Hematopoietic multipotent progenitor cell treated with erythropoietin and hydrocortisone succinate and interleukin-3 and kit ligand, for 8 days (in vitro differentiated cells): ENCODE measurements around the gene TSEN54.

Source experiments
- DNase-seq: peaks from one replicate; pipeline ENCODE4 v3.0.0-alpha.2; 2015

Gene TSEN54

DNA sequence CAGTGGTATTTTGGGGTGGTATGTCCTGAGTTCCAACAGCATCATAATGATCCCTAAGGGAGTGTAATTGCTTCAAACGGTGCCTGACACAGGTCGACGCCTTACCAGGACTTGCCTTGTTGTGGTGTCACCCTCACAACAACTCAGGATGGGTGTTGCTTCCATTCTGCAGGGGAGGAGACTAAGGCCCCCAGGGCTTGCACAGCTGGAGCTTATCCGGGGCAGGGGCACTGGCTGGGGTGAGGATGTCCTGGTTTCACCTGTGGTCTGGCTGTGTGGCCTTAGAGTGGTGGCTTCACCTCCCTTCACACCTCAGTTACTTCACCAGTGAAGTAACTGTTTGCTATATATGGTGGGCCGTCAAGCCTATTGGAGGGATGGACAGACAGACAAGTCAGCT is 32.5 kb downstream of the TSEN54 start:
- DNase-seq = no peak

DNA sequence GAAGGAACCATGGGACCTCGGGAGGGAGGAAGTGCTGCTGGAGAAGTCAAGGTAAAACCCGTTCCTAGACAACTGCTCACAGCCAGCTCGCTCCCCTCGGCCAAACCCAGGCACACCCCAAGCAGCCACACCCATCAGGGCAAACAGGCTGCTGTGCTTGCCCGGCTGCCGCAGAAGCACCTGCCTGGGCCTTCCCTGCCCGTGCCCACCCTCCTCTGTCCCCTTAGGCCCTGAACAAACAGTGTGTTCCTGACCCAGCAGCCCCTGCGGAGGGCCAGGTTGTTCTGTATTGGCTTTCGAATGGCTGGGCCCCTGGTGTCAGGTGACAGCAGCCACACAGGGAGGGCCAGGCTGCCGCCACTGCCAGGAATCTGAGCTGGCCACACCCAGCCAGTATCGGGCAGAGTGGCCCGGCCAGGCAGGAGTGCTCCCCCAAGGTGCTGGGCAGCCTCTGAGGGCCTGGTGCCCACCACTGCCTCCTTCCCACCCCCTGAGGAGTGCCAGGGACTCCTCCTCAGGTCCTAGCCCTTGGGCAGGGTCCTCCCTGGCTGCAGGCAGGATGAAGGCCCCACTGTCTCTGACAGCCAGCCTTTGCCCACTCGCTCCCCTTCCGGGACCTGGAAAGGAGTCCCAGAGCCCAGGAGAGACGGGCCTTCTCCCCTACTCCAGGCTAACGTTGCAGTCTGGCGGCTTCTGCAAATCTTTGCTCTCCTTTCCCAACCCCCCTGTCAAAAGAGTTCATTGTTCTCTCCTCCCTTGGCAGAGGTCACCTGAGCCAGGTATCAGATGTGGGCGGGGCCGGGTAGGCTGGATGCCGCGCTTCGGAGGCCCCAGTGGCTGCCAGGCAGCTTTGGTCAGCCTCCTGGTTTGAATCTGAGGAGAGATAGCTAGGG is 33.2 kb downstream of the TSEN54 start:
- no peak for DNase-seq

DNA sequence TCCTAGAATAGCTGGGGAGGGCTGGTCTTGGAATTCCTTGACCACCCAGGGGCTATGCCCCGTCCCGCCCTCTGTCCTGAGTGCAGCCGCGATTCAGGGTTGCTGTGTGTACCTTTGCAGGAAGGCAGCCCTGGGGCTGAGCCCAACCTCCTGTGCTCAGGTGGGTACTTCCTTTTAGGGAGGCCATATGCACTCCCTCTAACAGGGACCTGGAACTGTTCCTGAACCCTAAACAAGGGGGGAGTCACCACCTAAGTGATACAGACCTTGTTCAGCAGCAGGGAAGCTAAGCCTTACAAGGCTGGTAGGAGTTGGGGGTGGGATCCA is 33.8 kb downstream of the TSEN54 start:
- DNase-seq = no peak

DNA sequence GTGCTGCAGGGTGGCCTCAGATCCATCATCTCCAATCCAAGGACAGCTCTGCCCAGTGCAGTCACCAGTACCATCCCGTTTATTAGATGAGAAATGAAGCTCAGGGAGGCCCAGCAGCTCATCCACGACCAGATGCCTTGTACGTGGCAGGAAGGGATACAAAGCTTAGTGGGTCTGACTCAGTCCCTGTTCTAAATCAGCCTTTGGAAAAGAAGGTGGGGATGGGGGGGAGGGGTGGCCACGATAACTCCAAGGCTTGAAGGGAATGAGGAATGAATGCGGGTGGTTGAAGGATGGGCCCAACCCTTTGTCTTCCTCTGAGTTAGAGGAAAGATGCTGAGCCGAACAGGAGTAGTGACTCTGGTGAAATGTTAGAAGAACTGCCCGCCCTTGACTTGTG is 34.9 kb downstream of the TSEN54 start:
- no peak for DNase-seq

DNA sequence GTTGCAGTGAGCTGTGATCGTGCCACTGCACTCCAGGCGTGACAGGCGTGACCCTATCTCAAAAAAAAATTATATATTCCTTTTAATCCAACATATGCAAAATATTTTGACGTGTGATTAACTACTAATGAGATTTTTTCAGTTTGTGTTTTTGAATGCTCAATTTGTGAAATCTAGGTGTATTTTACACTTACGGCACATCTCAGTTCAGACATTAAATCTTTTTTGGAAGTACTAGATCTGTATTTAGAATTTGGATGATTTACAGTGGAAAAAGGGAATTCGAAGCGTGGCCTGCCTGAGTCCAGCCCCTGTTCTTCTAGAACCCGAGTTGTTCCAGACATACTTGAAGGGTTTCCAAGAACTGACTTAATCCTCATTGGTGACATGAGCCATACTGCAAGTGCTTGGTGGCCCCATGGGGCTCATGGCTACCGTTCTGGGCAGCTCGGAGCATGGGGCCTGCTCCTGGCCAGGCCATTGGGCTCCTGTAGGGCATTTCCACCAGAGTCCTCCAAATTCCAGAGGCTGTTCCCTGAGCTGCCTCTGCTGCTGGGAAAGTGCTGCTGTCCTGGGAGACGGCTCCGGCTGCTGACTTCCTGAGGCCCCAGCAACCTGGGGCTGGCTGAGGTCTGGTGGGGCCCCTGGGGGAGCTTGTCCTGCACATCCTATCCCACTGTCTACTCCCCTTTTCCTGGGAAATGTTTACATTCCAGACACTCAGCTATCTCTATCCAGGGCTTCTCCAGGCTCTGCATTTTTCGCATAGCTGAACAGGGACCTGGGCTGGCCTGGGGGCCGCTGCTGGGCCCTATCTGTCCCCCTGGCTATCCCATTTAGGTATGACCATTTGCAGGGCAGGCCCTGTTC is 36.3 kb downstream of the TSEN54 start:
- no peak for DNase-seq

DNA sequence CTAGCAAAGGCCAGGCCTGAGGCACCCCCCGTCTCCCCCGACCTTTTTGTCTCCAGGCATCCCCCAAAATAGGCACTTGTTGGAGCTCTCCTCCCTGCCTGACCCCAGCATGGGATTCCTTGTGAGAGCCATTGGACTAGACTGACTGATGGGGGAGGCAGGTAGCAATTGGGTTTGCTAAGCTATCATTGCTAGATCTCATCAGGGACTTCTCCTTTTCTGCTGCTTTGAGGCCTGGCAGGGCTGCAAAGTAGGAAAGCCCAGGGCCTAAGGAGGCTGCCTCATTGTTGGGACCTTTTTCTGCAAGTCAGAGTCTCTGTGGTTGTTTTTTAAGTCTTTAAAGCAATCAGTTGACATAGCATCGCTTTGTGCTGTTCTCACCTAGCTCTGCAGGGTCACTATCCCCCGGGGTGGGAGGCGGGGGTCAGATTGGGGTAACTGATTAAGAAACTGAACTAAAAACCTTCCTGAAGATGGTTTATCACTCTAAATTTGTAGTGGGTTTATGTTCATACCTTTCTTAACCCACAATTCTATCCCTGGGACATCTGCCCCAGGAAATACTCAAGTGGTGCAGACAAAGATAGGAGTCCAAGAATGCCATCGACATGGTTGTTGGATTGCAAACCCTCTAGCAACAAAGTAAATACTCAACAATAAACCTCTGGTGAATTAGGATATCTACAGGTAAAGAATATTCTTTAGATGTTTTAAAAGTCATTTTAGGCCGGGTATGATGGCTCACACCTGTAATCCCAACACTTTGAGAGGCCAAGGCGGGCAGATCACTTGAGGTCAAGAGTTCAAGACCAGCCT is 37.2 kb downstream of the TSEN54 start:
- no peak for DNase-seq

DNA sequence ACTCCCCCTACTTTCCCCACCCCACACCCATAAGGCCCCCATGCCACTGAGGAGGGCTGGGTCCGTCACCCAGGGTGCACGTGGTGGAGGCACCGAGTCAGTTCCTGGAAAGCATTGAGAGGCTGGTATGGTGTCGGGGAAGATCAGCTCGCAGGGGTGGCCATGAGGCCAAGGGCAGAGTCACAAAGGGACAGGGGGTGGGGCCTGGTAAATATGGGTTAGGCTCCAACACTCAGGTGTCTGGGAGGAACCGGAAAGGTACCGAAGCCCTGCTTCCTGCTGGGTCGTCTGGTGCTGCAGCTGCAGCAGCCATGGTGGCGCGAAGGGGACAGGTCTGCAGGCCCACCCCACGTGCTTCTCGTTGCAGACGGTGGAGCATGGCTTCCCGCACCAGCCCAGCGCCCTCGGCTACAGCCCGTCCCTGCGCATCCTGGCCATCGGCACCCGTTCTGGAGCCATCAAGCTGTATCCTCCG is 39.4 kb downstream of the TSEN54 start:
- no peak for DNase-seq

DNA sequence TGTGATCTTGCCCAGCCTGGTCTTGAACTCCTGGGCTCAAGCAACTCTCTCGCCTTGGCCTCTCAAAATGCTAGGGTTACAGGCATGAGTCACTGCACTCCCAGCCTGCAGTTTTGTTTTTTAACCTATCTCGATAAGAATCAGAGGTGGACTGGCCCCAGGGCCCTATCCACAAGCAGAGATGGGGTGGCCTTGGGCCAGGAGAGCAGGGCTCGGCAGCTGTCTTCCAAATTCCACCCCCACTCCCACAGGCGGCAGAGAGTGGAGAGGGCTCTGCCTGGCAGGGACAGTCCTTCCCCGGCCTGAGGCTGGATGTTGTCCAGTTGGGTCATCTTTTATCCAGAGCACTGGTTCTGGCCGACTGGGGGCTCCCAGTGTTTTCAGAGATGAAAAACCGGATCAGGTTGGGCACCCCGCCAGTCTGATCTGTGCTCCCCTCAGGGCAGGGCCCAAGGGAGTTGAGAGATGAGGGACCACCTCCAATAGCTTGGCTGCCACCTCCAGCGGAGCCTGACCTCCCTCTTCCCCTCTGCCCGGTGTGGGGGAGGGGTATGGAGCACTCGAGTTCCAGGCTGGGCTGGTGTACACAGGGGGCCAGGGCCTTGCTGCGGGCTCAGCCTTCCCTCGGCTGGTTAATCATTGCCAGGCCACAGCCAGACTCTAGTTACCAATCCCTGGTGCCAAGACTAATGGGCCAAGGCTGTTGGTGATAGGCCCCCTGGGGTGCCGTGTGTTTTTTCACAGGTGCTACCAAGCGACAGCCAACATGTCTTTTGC is 40.9 kb downstream of the TSEN54 start:
- DNase-seq = no peak

DNA sequence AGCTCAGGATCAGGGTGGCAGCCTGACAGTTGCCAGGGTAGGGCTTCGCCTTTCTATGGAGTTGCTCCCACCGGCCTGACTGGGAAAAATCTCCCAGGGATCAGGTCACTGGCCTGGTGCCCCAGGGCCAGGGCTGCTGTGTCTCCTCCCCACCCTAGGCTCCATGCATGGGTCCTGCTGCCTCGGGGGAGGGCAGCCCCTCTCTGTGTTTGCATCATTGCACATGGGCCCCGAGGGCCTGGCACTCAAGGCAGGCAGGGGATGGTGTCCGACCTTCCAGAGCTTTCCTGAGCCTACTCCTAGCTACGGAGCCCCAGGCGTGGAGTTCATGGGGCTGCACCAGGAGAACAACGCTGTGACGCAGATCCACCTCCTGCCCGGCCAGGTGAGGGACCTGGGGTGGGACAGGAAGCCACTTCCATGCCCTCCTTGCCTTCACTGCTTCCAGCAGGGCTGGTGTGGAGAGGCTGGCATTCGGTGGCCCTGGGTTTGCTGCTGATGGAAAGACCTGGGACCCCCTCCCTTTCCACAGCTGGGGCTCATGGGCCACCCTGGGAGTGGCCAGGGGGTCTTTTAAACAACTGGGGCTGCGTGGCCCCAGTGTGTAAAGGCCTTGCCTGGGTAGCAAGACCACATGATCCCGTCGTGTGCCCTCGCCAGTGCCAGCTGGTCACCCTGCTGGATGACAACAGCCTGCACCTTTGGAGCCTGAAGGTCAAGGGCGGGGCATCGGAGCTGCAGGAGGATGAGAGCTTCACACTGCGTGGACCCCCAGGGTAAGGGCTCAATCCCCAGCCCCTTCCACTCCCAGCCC is 41.7 kb downstream of the TSEN54 start:
- no peak for DNase-seq

DNA sequence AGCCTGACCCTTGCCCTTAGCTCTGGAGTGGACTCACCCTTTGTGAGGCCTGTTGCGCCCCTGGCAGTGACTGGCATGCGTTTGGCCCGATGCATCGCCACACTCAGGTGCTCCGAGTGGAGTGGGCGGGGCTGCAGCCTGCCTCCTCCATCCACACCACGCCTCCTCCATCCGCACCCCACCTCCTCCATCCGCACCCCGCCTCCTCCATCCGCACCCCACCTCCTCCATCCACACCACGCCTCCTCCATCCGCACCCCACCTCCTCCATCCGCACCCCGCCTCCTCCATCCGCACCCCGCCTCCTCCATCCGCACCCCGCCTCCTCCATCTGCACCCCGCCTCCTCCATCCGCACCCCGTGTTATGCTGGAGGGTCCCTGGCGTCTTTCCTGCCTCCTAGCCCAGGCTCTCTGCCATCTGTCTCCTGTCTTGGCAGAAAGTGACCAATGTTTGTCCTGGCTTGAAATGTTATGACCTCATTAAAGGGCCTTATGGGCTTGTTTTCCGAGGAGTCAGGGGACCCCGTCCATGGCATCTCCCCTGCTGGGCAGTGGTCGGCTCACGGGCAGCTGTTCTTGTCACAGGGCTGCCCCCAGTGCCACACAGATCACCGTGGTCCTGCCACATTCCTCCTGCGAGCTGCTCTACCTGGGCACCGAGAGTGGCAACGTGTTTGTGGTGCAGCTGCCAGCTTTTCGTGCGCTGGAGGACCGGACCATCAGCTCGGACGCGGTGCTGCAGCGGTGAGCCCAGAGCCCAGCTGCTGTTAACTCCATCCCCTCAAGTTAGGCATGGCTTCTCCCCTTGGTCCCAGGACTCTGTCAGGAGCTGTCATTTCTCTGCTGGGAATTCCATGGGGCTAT is 42.6 kb downstream of the TSEN54 start:
- no peak for DNase-seq

DNA sequence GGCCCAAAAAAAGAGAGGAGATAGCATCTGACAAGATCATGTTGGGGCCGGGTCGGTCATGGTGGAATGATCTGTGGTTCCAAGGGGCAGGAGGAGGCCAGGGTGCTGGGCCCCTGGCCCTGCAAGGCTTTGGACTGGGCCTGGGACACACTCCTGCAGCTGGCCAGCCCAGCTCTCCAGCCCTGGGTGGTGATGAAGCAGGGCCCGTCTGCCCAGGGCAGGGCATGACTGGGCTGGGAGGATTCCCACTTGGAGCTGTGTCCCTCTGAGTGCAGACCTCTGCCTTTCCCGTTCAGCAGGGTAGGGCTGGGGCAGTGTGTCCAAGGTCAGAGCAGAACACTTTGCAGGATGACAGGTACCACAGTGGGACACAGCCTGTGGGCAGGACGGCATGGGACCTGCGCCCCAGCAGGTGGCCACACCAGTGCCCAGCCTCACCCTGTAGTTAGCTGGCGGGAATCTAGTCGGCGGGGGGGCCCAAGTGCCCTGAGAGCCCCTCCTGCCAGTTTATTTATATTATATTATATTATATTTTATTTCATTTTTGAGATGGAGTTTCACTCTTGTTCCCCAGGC is 43.7 kb downstream of the TSEN54 start:
- no peak for DNase-seq

DNA sequence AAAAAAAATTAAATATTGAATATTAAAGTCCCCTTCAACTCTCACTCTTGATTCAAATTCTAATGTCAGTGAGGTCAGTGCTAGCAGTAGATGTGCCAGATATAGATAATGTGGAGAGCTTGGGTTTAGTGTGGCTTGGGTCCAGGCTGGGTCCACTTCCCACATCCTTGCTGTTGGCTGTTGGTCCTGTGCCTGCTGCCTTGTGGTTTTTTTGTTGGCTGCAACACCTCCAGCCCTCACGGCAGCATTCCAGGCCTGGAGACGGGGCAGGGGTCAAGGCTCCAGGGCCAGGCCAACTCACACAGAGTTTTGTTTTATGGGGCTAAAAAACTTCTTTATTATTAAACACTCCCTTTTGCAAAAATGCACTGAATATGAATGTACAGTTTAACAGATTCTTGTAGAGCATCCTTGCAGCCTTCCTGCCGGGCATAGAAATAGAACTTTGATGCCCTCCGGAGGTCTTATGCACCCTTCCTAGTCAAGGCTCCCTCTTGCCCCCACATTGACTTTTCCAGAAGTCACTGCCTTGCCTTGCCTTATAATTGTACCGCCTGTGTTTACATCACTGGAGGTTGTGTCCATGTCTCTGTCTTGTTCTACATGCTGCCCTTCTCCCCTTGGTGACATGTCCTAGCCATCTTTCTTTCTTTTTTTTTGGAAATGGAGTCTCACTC is 45.7 kb downstream of the TSEN54 start:
- no peak for DNase-seq

DNA sequence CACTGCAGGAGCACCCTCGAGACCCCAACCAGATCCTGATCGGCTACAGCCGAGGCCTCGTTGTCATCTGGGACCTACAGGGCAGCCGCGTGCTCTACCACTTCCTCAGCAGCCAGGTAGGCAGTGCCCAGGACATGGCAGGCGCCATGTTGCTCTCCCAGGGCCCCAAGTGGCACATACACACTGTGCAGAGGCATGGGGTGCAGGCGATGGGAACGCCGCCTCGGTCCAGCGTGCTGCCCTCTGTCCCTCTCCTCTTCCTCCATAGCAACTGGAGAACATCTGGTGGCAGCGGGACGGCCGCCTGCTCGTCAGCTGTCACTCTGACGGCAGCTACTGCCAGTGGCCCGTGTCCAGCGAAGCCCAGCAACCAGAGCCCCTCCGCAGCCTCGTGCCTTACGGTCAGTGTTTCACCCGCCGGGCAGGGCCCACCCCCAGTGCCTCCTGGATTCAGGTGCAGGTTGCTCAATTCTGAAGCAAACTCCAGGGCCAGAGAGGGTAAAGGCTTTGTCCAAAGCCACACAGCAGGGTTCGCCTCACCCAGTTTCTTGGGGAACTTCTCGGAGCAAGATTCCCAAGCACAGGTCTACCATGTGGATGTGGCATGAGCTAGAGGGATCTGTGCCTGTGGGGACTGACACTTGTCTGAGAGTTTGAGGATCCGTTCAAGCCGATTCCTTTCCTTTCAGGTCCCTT is 46.9 kb downstream of the TSEN54 start:
- no peak for DNase-seq

DNA sequence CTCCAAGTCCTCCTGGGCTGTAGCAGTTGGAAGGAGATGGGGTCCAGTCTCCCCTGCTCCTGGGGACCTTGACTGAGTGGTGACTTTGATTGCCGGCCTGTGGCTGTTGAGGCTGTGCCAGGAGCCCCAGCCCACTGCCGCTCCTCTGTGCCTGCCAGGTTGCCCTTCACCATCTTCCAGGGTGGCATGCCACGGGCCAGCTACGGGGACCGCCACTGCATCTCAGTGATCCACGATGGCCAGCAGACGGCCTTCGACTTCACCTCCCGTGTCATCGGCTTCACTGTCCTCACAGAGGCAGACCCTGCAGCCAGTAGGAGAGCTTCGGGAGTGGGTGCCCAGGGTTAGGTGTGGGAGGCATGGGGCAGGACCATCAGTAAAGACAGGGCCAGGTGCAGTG is 47.9 kb downstream of the TSEN54 start:
- DNase-seq = no peak

DNA sequence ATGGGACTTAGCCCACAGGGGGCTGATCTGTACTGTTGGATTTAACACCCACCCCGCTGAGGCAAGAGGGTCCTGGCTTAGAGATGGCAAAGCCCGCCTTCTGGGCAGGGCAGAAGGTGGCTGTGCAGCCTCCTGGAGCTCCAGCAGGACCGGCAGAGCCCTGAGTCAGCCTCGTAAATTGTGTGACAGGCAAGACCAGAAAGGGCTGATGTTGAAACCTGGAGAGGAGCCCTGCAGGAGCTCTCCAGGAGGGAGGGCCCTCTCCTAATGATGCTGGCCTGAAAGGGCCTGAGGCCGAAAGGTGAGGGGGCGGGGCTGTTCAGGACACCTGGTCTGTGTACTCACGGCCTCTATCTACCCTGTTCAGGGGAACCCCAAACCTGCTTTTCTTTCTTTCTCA is 48.7 kb downstream of the TSEN54 start:
- DNase-seq = no peak

DNA sequence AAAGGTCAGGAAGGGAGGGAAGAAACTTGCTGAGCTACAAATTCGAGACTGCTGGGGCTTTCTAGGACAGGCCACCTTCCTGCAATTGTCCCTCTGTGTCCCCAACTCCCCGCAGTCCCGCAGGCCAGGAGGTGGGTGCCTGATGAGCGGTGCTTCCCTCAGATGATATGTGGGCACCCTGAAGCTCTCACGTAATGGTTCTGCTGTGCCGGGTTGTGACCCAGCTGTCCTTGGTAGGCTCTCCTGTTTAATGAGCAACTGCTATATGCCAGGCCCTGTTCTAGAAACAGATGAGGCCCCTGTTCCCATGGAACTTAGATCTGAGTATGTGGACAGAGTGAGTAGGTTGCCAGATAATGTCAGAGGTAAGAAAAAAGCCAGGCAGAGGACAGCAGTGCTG is 49.3 kb downstream of the TSEN54 start:
- DNase-seq = no peak

DNA sequence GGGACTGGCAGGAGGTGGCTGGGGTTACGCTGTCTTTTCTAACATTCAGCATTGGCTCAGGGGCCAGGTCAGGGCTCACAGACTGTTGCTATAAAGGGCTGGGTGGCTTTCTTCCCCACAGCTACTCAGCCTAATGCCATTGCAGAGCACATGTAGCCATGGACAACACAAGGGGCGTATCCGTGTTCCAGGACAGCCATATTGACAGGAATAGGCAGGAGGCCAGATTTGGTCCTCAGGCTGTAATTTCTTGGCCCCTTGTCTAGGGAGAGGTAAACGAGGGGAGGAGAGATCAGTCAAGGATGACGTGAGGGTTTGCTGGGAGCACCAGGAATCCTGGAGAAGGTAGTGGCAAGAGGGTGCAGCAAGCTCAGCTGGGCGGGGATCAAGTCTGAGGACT is 50.1 kb downstream of the TSEN54 start:
- DNase-seq = no peak

DNA sequence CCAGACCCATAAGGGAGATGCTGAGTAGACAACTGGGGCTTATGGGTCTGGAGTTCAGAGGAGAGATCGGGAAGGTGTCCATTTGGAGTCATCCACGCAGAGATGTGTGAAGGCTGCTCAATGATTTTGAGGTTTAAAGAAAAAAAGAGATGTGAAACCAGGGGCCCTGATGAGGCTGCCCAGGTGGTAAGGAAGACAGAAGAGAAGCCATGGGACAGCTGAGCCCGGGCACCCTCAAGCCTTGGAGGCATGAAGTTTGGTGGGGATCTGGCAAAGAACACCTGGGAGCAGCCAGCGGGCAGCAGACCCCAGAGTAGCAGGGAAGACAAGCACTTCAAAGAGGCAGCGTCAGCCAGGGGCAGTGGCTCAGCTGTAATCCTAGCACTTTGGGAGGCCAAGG is 50.5 kb downstream of the TSEN54 start:
- no peak for DNase-seq
